HG03103 (cell line): Measurements from ENCODE around the gene BCL2.

Experiments
- ATAC-seq: cut with Tn5 transposase; IDR thresholded peaks from one replicate; pipeline ENCODE4 v1.9.1; 2021; ENCODE audit warnings: low read depth; ENCODE audit not compliant: unreplicated experiment

Gene BCL2

DNA sequence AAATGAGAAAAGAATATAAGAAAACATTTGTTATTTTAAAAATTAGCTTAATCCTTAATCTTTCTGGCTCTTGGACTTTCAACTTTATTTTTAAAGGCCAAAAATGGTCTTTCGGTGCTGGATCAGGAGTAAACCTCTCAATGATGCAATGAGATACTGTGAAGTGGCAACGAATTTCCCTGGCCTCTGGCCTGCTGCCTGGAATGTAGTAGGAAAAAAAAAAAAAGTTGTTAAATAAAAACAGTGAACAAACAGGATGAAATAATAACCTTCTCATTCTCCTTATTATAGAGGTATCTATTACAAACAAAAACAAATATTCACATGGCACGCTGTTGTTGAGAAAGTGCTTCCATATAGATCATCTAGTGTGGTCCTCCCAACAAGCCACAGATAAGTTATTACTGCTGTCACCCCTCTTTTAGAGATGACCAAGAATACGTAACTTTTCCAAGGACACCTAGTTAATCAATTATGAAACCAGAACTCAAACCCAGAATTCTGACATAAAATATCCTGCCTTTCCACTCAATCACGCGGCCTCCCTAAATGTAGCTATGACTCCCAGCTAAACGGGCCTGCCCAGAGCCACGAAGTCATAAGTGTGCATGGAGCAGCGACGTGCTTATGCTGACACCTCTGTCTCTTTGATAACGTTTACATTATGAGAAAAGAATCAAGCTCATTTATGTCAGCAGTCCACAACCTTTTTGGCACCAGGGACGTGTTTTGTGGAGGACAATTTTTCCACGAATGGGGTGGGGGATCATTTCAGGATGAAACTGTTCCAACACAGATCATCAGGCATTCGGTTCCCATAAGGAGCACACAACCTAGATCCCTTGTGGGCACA is 170.9 kb downstream of the BCL2 start:
- ATAC-seq: no peak

DNA sequence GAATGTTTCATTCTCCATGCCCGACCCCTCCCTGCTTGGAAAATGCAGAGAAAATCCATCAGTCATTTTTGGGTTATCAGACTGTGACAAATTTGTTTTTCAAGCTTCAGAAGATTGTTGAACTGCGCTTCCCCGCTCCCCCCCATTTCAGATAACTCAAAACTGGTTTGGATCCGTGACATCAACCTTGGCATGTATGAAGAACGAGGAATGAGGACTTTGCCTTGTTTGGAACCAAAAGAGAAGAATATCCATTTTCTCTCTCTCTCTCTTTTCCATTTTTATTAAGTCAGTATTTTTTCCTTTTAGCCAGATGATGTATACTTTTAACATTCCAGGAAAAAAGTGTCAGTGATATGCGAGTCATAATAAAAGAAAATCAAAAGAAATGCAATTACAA is 171.6 kb downstream of the BCL2 start:
- no peak for ATAC-seq

DNA sequence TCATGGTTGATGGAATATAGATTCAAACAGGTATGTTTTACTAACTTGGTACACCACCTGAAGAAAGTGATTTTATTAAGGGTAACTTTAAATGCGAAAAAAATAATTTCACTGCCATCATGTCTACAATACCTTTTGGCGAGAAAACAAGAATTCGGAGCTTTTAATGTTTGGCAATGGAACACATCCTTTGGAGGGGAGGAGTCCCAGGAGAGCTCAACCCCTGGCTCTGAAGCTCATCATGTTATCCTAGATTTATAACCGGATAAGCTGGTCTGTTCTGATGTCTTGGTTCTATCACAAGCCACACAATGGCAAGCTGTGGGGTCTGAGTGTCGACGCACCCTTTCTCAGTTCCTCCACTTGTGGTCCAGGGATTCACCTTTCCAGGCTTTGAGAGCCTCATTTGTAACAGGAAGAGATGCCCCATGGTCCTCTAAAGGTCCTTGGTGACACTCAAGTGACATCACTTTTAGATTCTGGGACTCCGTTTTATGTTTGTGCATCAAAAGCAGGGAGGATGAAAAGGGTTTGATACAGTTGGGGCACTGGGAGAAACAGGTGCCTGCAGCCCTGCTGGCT is 172.7 kb downstream of the BCL2 start:
- no peak for ATAC-seq

DNA sequence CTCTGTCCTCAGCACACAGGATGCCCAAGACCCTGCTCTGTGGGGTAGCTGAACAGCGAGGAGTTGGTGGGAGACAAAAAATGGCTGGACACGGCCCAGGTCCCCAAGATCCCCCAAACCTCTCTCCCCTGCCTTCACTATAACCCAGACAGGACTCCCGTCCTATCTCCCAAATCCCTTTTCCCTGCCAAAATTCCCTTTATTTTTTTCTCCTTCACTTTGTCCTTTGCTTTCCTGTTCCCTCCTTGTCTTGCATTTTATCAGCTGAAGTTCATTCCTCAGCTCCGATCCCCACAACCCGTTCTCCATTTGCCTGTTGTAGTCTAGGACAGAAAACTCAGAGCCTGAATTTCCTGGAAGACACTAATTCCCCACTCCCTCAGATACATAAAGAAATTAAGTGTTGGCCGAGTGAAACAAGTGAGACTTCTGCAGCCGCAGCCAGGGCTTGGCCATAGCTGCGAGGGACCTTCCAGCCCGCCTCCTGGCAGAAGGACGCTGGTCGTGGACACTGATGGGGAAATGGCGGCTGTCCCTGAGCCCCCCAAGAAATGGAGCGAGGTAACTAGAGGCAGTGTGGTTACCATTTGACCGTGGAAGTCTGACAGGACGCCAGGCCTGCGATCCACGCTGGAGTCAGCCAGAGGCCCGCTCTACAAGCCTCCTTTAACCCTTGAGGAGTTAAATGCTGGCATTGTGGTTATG is 173.6 kb downstream of the BCL2 start:
- ATAC-seq: no peak

DNA sequence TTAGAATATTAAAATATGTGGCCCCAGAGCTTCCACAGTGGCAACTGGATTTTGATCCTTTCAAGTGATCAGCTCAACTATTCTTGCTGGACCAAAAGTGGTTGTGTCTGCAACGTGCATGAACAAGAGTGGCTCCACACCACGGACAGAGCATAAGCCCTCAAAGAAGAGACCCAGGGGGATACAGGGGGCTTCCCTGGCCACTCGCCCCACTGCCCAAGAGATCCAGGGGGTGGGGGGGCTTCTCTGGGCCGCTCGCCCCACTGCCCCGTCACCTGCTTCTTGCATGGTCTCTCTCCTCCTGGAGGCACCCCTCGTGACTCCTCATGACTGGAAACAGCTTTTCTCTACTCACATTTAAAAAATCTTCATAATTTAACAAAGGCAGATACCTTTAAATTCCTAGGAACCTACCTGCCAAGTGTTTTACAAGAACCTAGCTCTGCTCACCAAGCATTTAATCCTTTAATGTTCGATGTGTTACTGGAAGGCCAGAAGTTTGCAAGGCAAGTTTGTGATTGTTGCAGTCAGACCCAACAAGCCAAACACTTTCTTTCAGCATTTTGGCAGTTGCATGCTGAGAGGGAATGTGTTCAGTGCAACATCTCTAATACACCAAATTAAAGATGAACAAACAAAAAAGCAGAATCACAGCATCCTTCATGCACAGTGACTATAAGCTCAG is 174.3 kb downstream of the BCL2 start:
- no peak for ATAC-seq

DNA sequence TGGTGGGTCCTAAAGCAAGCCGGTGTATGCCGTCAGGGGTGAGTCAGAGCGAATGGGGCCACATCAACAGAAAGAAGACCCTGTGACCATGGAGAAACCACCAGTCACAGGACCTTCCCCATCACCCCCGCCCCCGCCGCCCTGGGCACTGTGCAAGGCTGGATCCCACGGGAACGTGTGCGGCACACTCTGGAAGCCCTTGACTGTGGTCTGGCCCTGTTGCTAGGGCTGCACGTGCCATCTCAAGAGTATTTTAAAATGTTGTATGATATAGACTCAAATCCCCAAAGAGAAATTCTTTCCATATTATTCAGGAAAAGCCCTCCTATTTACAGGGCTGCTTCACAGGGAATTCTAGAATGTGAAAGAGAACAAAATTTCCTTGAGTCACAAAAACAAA is 174.8 kb downstream of the BCL2 start:
- no peak for ATAC-seq

DNA sequence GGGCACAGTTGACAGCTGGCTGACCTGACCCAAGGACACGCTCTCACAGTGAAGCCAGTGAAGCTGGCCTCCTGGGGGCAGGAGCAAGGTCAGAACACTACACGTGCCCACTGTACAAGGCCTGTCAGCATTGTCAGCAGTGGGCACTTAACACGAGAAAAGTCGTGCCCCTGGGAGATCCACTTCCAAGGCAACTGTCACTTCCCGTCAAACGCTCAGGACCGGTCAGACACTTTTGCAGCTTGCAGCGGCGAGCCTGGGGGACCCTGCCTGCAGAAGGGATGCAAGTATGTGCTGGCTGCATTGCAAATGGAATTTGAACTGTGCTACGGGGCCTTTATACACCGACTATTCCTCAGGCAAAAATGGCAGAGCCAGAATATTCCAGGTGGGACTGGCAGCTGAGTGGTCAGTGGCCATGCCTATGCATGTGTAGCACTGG is 176.2 kb downstream of the BCL2 start:
- no peak for ATAC-seq

DNA sequence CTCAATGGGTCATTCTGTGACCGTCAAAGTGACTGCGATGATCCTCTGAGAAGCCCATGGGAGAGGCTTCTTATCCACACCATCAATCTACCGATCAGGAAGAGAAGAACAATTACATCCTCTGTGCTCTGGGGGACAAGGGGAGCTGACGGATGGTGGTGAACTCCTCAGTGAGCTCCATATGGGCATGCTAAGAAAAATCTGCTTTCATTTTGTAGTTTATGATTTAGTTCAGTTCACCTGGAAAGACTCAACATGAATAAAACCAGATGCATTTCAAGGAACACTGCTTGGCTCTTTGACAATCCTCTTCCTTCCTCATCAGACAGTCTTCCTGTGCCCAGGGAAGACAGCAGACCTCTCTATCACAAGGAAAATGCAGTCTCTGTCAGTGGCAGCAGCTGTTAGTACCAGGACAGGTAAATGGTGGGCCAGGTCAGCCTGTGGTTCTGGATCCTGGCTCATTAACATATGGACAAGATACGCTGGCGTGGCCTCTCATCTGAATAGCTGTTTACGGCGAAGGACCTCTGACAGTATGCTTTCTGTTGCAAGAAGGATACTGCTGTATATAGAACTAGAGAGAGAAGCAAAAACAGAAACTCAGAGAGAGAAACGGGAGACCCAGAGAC is 176.9 kb downstream of the BCL2 start:
- ATAC-seq: no peak

DNA sequence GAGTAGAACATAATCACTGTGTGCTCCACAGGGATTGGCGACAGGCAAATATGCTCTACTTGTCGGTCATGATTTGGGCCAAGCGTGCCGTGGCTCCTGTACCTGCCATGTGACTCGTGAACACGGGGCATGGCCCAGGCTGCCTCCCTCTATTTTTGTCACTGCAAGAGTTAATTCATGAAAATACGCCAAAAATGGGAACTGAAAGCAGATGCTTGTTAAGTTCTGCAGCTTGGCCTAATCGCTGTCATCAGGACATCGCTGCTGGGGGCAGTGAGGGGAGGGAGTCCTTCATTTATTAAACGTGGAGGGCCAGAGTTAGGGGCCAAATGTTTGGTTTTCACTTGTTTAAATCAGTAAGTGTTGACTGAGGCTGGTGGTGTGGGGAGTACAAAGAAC is 177.8 kb downstream of the BCL2 start:
- ATAC-seq: peak; percentile 49

DNA sequence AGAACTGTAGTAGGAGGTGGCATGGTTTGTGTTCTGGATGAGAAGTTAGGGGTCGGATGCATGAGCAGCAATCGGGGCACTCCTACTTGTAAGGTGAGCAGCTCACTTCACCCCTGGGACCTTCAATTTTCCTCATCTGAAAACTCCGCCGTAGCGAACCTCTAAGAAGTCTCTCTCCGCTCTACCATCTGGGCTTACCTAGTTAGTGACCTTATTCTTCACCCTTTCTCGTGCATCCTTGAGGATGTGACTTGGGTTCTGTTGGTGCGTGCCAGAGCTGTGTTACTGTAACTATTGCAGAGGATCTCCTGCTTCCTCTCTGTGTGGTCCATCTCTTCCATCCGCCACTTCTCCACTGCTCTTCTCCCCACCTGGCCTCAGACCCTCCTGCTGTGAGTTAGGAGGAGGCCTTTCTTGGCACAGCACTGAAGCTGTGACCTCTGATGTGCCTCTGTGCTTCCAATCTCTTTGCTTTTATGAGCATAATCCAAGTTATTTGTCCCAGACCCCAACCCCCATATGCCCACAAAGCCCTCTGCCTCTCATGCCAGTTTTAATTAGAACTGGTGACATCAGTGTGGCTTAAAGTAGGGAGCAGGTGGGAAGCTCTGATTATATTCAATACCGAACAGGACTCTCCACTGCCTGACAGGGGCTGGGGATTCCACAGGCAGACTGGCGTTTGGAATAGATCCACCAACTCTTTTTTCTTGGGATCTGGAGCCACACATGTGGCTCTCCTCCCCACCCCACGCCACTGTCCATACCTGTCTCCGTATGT is 178.4 kb downstream of the BCL2 start:
- ATAC-seq: no peak

DNA sequence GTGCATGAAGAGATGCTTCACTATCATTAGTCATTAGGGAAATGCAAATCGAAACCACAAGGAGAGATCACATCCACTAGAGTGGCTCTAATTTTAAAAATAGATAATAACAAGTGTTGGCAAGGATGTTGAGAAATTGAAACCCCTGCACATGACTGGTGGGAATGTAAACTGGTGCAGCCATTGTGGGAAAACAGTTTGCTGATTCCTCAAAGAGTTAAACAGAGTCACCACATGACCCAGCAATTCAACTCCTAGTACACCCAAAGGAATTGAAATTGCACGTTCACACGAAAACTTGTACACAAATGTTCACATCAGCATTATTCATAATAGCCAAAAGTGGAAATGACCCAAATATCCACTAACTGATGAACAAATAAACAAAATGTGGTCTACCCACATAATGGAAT is 179.5 kb downstream of the BCL2 start:
- ATAC-seq: no peak

DNA sequence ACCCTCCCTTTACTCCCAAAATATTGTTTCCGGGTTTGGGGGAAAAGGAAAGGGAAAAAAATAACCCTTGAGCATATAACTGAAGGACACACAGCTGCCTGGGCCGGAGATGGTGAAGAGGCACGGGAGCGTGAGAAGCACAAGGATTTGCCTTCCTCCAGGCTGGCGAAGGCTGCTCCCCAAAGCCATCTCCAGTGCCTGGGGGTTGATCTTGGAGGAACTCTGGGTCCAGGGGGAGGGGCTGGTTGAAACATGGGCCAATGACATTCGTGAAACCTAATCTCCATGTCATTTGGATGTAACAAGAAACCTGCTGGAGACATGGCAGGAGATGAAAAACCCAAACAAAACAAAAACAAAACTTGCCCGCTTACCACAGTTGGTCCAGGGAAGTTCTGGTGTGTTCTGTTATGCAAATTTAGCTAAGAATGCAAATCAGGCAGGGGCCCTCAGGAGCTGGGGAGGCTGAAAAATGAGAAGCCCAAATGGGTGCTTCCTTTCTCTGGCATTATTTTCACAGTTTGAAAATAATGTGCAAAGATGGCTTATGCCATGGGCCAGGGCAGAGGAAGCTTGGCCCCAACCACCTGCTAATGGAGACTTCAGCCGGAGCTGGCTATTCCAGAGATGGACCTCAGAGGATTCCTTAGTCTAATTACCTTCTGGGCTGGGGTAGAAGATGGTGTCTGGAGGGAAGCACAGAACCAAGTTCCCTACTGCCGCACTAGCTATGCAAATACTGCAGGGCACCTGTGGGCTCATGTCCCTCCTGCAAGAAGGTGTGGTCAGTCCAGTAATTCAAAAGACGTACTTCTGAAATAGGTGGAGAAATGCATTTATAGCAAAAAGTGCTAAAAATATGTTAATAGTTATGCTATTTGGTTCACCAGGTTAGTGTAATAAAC is 180.9 kb downstream of the BCL2 start:
- peak; percentile 33 for ATAC-seq

DNA sequence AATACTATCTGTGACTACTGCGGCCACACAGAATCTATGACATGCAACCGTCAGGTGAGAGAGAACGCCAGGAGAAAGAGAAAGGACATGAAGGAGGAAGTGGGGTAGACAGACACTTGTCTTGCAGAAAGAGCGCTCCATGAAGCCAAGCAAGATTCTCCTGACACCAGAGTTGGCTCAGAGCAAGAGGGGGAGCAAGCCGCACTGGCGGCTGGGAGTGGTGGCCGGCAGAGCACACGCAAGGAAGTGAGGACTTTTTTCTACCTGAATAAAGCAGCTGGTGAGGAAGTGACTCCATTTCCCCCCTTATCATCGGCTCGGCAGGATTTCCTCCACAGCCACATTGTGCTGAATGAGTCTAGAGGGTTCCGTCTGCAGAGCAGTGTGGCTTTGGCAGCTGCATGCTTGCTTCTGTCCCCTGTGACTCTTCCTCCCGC is 181.6 kb downstream of the BCL2 start:
- peak; percentile 25 for ATAC-seq

DNA sequence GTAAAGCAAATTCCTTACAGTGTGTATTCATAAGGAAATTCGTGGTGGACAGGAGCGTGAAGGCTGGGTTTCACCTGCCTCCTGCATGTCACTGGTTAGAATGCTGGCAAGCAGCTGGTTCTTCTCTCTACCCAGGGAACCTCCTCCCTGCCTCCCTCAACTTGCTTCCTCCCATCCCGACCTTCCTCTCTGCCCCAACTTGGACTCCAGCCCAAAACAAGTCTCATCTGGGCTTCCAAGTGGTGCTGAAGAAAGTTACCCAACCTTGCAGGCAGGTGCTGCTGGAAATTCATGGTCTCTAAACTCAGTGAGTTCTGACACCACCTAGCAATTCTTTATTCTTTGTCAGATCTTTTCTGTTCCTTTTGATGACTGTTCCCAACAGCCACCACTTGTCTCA is 184.5 kb downstream of the BCL2 start:
- ATAC-seq: no peak

DNA sequence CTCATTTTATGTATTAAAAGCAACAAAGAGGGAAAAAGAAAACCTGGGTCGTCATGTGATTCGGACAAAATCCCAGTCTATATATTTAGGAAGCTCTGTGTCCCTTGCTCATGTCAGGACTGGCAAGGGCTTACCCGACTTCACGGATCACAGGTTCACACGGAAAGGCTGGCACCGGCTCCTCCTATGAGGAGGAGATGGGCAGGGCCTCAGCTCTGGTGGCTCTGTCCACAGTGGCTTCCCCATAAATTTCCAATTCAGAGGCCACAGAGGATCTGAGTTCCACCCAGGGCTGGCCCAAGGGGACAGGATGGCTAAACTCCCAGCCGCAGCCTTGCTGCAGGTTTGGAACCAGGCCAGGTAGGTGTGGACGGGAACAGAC is 186.8 kb downstream of the BCL2 start:
- no peak for ATAC-seq

DNA sequence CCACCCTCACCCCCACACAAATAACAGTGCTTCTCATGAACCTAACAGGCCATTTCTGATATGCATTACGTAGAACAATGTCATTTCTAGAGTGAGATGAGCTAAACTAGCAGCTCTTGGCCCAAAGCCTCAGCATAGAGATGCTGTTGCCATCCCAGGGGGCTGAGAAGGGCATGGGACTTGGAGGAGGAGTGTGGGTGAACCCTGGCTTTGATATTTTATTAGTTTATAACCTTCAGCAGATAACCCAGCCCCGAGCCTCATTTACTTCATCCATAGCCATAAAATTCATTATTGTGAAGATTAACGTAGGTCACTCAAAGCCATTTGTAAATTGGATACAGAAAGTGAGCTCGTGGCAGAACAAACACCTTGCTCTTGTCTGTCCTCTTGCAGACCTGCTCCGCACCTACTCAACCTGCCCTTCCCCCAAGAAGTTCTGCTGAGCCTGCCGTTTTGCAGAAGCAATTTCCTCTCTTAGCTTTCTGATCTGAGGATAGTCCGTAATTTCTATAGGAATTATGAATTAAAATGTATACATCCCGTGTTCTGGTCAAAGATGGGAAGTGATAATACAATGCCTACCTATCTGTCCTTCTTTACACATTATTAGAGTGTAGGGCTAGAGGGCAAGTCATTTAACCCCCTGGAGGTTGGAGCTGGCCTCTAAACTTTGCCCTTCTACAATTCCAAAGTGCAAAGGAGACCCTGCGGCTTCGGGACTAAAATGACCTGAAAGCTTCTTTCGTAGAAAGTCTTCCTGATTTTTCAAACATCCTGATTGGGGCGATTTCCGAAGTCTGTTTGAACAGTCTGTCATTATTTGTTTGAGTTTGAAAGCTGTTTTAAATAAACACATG is 187.4 kb downstream of the BCL2 start:
- no peak for ATAC-seq

DNA sequence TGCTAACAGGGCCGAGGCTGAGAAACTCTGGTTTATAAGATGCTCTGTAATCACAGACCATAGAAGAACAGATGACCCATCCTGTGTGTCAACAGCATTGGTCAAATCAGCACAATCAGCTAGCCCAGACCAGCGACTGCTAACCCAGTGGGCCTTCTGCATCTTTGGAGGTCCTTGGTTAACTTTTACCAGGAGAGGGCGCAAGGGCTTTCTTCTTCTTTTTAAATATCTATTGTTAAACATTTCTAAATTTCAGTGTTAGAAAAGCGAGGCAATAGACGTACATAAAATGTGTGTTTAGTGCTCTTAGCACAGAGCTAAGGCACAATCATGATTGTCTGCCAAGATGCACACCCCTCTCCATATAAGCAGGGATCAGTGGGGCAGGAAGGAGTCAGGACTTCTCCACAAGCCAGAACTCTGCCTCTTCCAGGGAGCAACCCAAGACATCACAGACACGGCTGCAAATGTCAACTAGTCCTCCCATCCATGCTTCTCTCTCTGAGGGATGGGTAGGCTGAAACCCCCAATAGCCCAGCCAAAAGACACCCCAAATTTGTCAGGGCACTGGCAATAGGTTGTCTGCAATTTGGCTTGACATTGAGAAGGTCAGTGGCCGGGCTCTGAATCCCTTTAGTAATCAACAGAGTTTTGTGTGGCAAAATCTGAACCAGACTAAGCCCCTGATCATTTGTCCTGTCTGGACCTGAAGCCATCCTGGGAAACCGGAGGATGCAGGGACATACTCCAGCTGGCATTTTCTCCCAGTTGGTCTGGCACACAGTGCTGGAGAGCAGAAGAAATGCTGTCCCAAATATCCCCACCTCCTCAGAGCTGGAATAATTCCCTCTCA is 188.2 kb downstream of the BCL2 start:
- ATAC-seq: no peak
